ENCODE data around the gene NTN3.
A peak's percentile ranks its signal among the peaks of the same experiment; 100 is the strongest.

Gene NTN3

DNA sequence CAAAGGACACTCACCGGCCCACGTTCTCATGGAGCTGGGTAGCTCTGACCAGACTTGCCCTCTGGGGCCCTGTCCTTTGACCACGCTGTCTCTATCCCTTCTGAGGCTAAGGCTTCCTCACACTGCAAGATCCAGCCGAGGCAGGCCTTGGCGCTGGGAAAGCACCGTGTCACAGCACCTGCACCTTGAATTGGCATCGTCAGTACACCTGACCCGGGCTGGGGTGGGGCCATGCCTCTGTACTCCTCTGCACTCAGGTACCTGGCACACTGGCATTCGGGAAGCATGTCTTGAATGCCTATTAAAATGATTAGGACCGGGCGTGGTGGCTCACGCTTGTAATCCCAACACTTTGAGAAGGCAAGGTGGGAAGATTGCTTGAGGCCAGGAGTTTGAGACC lies 9.9 kb downstream of the NTN3 start:
- no peak for DNase-seq

DNA sequence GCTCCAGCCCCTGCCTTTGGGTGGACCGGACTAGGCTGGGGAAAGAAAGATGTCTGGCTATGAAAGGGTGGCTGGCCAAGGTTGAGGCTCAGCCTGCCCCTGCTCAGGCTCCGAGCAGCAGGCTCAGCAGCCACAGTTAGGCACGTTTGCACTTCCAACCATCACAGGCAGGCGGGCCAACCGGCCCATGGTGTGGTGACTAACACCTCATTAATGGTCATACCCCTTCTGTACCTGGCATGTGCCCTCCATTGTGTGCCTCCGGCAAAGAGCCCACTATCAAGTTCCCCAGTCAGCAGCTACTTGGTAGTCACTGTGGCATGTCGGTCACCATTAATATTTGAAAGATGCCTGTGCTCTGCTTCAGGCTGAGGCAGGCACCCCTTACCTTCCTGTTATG lies 10.6 kb downstream of the NTN3 start:
- DNase-seq = no peak

DNA sequence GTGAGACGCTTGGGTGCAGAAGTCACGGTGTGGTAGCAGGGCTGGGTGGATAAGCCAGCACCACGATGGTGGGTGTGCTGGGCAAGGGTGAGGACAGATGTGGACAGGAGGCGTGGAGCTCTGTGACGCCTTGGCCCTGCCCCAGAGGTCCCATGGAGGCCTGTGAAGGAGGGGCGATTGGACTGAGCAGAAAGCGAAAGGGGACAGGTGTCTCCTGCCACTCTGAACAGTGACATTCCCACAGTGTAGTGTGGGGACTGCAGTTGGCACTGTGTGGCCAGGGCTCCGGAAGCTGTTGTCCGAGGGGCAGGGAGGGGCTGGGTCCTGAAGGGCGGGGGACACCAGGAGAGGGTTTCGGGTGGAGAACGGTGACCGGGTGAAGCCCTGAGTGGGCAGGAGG lies 11.2 kb downstream of the NTN3 start:
- no peak for DNase-seq

DNA sequence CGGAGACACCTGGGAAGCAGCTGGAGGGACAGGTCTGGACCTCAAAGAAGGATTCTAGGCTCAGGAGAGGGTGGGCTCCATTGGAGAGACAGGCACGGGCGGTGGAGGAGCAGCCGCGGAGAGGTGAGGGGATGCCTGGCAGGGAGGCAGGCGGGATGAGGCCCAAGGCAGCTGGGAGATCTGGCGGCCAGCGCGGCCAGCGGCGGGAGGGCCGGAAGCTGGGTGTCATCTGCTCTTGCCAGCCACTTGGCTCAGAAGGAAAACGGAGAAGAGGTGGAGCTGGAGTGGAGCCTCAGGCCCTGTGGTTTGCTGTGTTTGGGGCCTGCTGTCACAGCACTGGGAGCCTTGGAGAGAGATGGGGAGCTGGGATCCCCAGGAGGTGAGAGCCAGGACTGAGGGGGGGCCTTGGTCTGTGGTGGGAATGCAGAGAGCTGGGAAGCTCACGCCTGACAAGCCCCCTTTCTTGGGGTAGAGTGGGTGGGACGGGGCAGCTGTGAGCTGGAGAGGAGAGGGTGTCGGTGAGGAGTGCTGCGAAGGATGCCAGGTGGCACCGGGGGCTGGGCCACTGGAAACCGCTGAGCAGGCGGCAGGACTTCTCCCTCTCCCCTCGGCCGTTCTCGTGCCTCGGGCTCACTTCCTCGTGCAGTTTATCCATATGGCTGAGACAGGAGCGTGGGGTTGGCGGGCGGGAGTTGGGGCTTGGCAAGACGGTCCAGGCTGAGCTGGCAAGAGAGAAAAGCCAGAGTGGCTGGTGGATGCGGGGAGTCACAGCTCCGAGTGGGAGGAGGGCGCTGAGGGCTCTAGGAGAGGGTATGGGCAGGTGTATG lies 11.8 kb downstream of the NTN3 start:
- DNase-seq = peak; percentile 45

DNA sequence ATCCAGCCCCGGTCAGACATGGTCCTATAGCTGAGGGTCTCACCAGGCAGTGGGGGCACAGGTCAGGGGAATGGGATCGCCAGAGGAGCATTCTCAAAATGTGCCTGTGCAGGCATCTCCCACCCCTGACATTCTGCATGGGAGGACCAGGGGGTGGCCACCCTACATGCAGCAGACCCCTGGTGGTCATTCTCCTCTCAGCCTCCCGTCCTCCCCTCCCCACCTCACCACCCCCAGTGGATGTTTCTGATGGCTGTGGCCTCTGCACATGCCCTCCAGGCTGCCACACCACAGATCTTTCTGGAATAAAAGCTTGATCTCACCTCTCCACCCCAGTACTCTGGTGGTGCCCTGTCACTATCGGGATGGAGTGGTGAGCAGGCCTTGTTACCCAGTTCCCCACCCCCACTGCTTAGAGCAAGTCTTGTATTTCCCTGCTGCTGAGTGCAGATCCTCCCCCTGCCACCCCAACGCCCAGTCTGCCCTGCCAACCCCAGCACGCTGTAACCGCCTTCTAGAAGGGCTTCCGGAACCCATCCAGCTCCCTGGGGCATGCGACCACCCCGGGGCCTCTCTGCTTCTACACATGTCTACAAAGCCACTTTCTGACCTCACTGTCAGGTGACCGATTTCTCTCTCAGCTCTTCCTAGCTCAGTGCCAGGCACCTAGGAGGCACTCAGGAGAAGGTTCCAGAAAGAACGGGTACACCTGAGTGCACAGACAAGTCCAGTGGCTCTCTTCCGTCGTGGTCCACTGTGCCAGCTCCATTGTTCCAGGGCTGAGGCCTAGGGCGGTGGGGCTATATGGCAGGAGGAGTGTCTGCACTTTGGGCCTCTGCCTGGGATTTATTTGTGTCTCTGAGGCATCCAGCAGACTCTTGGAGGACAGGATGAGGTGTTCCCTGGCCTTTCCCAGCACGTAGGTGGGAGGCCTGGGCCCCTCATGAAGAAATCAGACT lies 13.1 kb downstream of the NTN3 start:
- DNase-seq = no peak

DNA sequence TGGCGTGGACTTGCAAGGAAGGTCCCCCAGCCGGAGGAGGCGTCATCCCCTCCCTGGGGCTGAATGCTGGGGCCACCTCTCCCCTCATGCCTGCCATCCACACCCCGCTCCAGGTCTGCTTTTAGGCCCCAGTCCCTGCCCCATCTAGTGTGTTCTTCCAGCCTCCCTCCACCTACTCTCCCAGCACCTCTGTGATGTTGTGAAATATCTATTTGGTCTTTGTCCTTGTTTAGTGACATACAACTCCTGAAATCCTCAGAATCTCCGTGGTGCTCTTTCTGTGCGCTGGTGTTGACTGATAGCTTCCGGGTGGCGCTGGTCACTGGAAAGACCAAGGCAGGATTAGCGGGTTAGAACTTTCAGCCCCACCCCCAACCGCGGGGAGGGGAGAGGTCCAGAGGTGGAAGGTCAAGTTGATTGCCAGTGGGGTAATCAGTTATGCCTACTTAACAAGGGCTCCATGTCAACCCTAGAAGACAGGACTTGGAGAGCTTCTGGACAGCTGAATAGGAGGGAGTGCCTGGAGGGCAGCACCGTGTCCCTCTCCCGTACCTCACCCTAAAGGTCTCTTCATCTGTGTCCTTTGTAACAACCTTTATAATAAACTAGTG lies 13.9 kb downstream of the NTN3 start:
- DNase-seq = no peak

DNA sequence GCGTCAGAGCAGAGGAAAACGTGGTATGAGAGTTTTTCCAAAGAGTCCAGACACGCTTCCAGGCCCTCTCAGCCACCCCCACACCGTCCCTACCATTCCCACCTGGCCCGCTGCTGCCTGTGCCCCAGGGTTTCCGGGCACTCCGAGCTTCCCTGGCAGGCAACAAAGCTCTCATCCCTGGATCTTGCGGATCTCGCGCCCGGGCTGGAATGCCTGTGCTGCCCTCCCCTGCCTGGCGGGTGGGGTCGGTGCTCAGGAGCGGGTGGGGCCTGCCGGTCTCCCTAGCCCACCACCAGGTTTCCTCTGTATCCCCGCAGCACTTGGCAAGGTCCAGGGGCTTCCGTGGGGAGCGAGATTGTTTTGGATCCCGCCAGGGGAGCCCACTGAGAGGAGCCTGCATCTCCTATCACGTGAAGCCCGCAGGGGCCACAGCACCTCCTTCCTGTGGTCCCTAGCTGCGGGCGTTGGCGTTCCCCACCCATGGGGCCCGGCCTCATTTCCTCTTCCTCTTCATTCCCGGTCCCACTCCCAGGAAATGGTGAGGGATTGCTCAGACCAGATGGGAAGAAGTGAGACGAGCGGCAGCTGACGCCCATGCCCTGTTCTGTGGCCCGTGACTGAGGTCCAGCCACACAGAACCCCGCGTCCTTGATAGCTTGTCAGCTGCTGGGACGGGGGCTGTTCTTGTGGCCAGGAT lies 14.9 kb downstream of the NTN3 start:
- DNase-seq = no peak

DNA sequence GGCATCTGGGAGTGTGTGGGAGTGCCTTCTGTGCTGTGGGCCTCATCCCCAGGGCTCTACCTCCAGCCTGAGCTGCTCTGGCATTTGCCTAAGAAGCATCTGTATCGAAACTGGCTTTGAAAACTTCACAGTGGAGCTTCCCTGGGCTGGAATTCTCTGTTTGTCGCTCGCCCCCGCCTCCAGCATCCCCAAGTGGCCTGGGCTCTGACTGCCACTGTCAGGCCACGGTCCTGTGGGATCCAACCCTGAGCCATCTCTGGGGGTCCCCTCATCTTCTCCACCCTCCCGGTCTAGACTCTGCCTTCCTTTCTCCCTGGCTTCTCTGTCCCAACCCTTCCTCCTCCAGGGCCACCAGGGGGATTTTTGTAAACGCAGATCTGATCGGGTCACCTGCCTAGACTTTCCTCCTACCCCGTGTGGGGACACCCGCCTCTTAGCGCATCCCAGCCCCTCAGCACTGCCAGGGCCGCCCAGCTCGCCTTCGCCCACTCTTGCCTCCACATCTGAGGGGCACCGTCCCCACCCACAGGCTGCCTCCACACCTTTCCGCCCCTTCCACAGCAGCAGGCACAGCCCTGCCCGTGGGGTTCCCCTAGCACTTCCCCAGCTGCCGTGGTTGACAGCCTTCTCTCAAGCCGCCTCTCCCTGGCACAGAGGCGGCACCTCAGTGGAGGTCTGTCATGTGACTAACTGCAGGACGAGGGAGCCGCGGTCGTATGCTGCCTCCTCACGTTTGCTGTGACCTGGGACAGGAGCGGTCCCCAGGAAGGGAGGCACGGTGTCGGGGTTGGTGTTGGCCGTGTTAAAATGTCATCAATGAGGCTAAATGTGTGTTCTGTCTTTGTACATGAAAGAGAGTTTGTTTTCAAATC lies 15.8 kb downstream of the NTN3 start:
- DNase-seq = no peak

DNA sequence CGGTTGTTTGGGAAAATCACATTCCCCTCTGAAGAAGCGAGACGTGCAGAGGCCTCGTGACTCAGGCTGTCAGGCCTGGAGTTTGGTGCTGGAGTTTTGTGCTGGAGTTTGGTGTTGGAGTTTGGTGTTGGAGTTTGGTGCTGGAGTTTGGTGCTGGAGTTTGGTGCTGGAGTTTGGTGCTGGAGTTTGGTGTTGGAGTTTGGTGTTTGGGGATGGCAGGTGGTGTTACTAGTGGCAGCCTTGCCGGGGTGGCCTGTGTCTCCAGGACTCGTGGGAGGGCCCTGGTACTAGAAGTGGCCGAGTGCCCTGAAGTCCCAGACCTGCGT lies 16.4 kb downstream of the NTN3 start:
- DNase-seq = no peak

DNA sequence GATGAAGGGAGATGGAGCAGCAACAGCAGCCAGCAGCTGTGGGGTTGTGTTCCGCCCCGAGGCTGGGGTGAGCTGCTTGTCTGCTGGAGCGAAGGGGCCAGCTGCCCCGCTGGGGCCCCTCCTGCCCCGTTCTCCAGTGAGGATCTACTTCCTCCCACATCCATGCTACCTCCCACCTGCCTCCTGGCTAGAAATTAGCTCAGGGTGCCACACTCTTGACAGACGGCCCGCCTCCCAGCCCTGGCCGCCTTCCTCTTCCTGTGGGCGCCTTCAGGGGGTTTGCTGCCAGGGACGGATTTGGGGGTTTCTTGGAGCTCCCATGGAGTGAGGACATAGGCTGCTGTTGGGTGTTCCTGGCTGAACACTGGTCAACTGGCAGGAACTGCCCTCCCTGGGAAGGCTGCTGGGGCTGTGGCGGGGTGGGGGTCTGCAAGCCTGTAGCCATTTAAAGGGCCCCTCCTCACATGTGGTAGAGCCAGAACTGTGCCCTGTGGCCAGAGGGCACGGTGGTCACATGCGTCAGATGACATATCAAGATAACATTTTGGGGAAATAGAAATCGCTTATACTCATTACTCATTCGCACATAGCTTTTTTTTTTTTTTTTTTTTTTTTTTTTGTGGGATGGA lies 16.9 kb downstream of the NTN3 start:
- no peak for DNase-seq

DNA sequence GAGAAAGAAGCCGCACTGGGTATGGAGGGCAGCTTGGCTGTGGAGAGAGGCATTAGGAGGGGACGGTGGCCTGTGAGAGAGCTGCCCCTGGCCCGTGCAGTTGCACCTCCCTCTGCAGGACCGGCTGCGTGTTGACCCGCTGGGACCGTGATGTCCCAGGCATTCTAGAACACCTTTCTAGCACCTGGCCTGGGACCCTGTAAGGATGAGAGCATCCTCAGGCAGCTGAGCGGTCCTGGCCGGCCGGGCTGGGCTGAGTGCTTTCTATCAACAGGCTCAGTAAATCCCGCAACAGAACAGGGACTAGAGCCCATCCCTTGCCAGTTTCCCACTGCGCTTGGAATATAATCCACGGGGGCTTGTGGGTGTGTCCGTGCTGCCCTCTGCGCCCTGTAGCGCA lies 18.5 kb downstream of the NTN3 start:
- DNase-seq = no peak

DNA sequence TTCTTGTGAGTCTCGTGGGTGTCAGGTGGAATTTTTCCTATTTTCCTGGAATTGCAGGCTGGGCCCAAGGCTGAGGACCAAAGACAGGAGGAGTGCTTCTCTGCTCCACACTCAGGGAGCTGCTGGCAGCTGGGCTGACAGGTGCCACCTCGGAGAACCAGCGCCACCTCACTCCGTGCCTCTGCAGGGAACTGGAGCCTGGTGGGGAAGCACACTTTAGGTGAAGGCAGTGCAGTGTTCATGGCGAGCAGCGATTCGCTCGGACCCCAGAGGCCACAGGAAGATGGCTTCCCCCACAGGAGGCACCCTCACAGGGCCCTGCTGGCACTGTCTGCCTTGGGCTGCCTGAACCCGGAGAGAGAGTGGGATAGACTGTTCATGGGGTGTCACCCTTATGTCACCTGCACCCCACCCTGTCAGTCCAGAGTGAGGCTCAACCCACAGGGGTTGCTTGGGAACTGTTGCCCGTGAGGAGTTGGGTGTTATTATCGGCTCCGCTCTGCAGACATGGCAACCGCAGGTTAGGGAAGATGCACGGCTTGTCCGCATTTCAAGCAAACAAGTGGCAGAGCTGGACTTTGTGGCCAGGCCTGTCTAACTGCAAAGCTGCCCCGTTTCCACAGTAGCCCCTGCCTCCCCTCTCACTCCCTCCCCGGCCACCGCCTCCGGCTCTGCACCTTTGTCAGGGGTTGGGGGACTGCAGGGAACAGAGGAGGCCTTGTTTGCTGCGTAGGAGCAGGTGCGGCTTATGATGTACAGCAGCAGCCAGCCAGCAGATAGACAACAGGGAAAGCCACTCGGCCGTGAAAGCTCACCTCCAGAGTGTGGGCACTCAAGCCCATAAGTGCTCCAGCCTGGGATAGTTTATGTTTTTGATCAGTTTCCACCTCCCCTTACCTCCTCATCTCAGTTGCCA lies 19.4 kb downstream of the NTN3 start:
- no peak for DNase-seq

DNA sequence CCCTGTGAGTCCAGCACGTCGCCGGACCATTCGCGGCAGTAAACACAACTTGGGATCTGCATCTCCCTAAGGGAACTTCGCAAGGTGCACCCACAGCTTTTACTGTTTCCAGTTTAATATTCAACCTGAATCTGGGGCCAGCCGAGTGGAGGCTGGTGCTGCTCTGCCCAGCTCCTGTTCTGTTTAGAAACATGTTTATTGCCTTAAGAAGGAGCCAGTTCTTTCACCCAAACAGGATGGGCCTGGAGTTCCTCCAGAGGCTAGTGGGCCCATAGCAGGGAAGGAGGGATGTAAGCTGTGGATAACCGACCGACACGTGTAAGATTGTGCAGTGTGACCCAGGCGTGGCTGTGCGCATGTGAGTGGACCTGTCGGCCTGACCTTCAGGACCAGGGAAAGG lies 21.2 kb downstream of the NTN3 start:
- DNase-seq = no peak

DNA sequence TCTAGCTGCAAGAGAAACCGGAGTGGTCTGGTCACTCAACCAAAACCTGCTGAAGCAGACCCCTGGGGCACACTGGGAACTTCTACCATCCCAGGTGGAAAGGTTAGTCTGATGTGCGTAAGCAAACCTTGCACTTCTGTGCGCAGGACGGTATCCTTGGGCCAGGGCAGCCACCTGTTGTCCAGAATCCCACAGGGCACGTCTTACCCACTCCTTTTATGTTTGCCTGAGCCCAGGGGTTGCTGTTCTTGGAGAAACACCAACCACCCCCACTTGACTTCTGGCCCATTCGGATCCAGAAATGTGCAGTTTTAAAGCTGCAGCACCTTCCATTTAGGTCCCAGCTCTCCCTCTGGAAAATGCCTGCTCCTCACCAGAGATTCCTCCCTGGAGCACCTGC lies 22.5 kb downstream of the NTN3 start:
- no peak for DNase-seq

DNA sequence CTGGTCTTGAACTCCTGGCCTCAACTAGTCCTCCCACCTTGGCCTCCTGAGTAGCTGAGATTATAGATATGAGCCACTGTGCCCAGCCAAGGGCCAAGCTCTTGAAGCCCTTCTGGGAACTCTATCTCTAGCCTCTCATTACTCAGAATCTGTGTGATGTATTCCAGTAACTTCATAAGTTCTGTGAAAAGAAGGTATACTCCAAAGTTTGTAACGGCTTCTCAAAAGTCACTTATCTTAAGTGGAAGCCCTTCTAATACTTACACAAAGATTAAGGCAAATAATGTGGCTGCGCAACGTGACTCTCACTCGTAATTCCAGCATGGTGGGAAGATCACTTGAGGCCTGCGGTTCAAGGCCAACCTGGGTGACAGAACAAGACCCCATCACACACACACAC lies 23.5 kb downstream of the NTN3 start:
- no peak for DNase-seq

DNA sequence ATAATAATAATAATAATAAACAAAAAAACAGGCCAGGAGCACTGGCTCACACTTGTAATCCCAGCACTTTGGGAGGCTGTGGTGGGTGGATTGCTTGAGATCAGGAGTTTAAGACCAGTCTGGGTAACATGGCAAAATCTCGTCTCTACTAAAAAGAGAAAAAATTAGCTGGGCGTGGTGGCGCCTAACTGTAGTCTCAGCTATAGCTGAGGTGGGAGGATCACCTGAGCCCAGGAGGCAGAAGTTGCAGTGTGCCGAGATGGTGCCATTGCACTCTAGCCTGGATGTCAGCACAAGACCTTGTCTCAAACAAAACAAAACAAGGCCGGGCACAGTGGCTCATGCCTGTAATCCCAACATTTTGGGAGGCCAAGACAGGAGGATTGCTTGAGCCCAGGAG lies 23.9 kb downstream of the NTN3 start:
- DNase-seq = no peak

DNA sequence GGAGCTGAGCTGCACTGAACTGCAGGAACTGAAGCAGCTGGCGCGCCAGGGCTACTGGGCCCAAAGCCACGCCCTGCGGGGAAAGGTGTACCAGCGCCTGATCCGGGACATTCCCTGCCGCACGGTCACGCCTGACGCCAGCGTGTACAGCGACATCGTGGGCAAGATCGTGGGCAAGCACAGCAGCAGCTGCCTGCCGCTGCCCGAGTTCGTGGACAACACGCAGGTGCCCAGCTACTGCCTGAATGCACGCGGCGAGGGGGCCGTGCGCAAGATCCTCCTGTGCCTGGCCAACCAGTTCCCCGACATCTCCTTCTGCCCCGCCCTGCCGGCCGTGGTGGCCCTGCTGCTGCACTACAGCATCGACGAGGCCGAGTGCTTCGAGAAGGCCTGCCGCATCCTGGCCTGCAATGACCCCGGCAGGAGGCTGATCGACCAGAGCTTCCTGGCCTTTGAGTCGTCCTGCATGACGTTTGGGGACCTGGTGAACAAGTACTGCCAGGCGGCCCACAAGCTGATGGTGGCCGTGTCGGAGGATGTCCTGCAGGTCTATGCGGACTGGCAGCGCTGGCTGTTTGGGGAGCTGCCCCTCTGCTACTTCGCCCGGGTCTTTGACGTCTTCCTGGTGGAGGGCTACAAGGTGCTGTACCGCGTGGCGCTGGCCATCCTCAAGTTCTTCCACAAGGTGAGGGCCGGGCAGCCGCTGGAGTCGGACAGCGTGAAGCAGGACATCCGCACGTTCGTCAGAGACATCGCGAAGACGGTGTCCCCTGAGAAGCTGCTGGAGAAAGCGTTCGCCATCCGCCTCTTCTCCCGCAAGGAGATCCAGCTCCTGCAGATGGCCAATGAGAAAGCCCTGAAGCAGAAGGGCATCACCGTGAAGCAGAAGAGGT lies 25.4 kb downstream of the NTN3 start:
- no peak for DNase-seq

DNA sequence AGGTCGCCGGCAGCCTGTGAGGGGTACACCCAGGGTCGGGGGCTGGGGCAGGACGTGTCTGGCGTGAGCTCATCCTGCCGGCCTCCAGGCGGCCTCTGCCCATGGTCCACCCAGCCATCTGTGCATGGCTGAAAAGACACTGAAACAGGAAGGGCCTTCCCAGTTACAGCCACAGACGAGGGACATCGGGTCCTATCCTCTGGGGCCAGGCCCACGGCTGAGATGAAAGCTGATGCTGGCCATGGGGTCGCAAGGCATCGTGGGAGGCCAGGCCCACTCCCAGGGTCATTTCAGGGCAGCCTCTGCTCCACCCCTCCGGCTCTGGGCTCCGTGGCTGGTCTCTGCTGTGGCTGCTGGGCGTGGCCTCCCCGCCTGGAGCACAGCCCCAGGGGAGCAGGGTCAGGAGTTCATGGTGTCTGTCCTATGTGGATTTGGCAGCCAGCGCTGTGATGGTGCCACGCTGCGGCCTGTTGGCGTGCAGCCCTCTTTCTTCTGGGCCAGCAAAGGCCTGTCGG lies 26.1 kb downstream of the NTN3 start:
- no peak for DNase-seq
